ENCODE data around the gene CFAP74. TPM values are rescaled to one million over a fixed set of nuclear protein-coding genes. Genes with fewer than 3 reads are reported as not detected.

CFAP74 gene
- polyA plus RNA-seq, 4 donors = 0.06 to 2.2 TPM; not detected in 2

GRCh38 chr1:1976031-1976430 is 27.6 kb downstream of the CFAP74 start:
- peaks cover 0 to 7% (median 3%) of the 10 kb centered on the region in 3 donors for H3K27me3 ChIP-seq (ENCODE audit: control insufficient read depth in 3 of 3, insufficient read depth in 3 of 3, low read length in 3 of 3)
- no peak overlapping the region for H3K27ac ChIP-seq (ENCODE audit: low read depth in 1 of 3, low read length in 2 of 3)
- 85 to 87% (median 85%) methylated on average over 19 of the region's 19 CpGs for WGBS, 3 donors
- no peaks in the 10 kb centered on the region for H3K36me3 ChIP-seq (ENCODE audit: control insufficient read depth in 3 of 3, insufficient read depth in 2 of 3, low read depth in 1 of 3, low read length in 3 of 3)
- FAIRE-seq (no peak), DNase-seq (no peak)
- peaks cover 0 to 2% of the 10 kb centered on the region in 2 donors for H3K9me3 ChIP-seq (ENCODE audit: control insufficient read depth in 2 of 2, insufficient read depth in 1 of 2, low read depth in 1 of 2, low read length in 1 of 2)
- H3K4me1 ChIP-seq (ENCODE audit: control insufficient read depth in 3 of 3, insufficient read depth in 2 of 3, low read depth in 1 of 3, low read length in 2 of 3) = no peaks in the 10 kb centered on the region
- no peak overlapping the region for H3K4me3 ChIP-seq (ENCODE audit: low read depth in 1 of 3, low read length in 3 of 3)

DNA sequence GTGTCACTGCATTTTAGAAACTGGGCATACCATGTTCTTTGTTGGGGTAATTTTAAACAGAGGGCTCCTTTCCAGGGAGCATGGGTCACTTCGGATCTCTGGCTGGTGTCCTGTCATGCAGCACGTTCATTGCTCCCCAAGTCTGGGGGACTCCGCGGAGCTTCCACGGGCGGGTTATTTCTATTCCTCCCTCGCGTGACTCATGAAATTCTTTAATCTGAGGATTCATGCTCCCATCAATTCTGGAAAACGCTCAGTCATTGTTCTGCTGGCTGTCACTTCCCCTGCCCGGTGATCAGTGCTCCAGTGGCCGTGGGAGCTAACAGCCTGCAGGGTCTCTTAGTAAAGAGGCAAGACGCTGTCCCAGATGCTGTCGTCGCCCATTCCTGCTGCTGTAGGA is 28.1 kb downstream of the CFAP74 start:
- H3K27ac ChIP-seq (ENCODE audit: low read depth in 1 of 3, low read length in 2 of 3) = no peak overlapping the region
- 83 to 91% (median 84%) methylated on average over 14 of the region's 14 CpGs for WGBS, 3 donors
- H3K4me3 ChIP-seq (ENCODE audit: low read depth in 1 of 3, low read length in 3 of 3) = no peak overlapping the region
- no peak for DNase-seq
- peaks cover 0 to 7% (median 3%) of the 10 kb centered on the region in 3 donors for H3K27me3 ChIP-seq (ENCODE audit: control insufficient read depth in 3 of 3, insufficient read depth in 3 of 3, low read length in 3 of 3)
- FAIRE-seq = no peak
- H3K36me3 ChIP-seq (ENCODE audit: control insufficient read depth in 3 of 3, insufficient read depth in 2 of 3, low read depth in 1 of 3, low read length in 3 of 3) = no peaks in the 10 kb centered on the region
- no peaks in the 10 kb centered on the region for H3K4me1 ChIP-seq (ENCODE audit: control insufficient read depth in 3 of 3, insufficient read depth in 2 of 3, low read depth in 1 of 3, low read length in 2 of 3)
- peaks cover 0 to 2% of the 10 kb centered on the region in 2 donors for H3K9me3 ChIP-seq (ENCODE audit: control insufficient read depth in 2 of 2, insufficient read depth in 1 of 2, low read depth in 1 of 2, low read length in 1 of 2)

GRCh38 chr1:1974834-1975233 is 28.8 kb downstream of the CFAP74 start:
- Histone ChIP-seq H3K9me3 (ENCODE audit: control insufficient read depth in 2 of 2, insufficient read depth in 1 of 2, low read depth in 1 of 2, low read length in 1 of 2) (peaks cover 0 to 2% of the 10 kb centered on the region in 2 donors), H3K4me3 (ENCODE audit: low read depth in 1 of 3, low read length in 3 of 3) (no peak overlapping the region), H3K27ac (ENCODE audit: low read depth in 1 of 3, low read length in 2 of 3) (no peak overlapping the region), H3K4me1 (ENCODE audit: control insufficient read depth in 3 of 3, insufficient read depth in 2 of 3, low read depth in 1 of 3, low read length in 2 of 3) (no peaks in the 10 kb centered on the region), H3K27me3 (ENCODE audit: control insufficient read depth in 3 of 3, insufficient read depth in 3 of 3, low read length in 3 of 3) (peaks cover 0 to 7% (median 3%) of the 10 kb centered on the region in 3 donors), H3K36me3 (ENCODE audit: control insufficient read depth in 3 of 3, insufficient read depth in 2 of 3, low read depth in 1 of 3, low read length in 3 of 3) (no peaks in the 10 kb centered on the region)
- WGBS, 3 donors = 68 to 79% (median 78%) methylated on average over 22 of the region's 22 CpGs
- FAIRE-seq (no peak), DNase-seq (no peak)

- Histone ChIP-seq H3K4me3 (ENCODE audit: low read depth in 1 of 3, low read length in 3 of 3) (no peak overlapping the region), H3K36me3 (ENCODE audit: control insufficient read depth in 3 of 3, insufficient read depth in 2 of 3, low read depth in 1 of 3, low read length in 3 of 3) (no peaks in the 10 kb centered on the region), H3K9me3 (ENCODE audit: control insufficient read depth in 2 of 2, insufficient read depth in 1 of 2, low read depth in 1 of 2, low read length in 1 of 2) (peaks cover 0 to 2% of the 10 kb centered on the region in 2 donors), H3K27me3 (ENCODE audit: control insufficient read depth in 3 of 3, insufficient read depth in 3 of 3, low read length in 3 of 3) (peaks cover 0 to 7% (median 3%) of the 10 kb centered on the region in 3 donors), H3K27ac (ENCODE audit: low read depth in 1 of 3, low read length in 2 of 3) (no peak overlapping the region), H3K4me1 (ENCODE audit: control insufficient read depth in 3 of 3, insufficient read depth in 2 of 3, low read depth in 1 of 3, low read length in 2 of 3) (no peaks in the 10 kb centered on the region)
- 79 to 83% (median 81%) methylated on average over 28 to 34 of the region's 34 CpGs for WGBS, 3 donors
- DNase-seq = no peak
- FAIRE-seq = no peak
Observed at GRCh38 chr1:1973716-1974642, 29.6 kb downstream of the CFAP74 start.

GRCh38 chr1:1972976-1973715 is 30.4 kb downstream of the CFAP74 start:
- H3K27ac ChIP-seq (ENCODE audit: low read depth in 1 of 3, low read length in 2 of 3) = no peak overlapping the region
- 75 to 79% (median 77%) methylated on average over 22 of the region's 22 CpGs for WGBS, 3 donors
- no peaks in the 10 kb centered on the region for H3K4me1 ChIP-seq (ENCODE audit: control insufficient read depth in 3 of 3, insufficient read depth in 2 of 3, low read depth in 1 of 3, low read length in 2 of 3)
- peaks cover 0 to 10% (median 3%) of the 10 kb centered on the region in 3 donors for H3K27me3 ChIP-seq (ENCODE audit: control insufficient read depth in 3 of 3, insufficient read depth in 3 of 3, low read length in 3 of 3)
- FAIRE-seq (no peak), DNase-seq (no peak)
- H3K9me3 ChIP-seq (ENCODE audit: control insufficient read depth in 2 of 2, insufficient read depth in 1 of 2, low read depth in 1 of 2, low read length in 1 of 2) = peaks cover 0 to 2% of the 10 kb centered on the region in 2 donors
- H3K36me3 ChIP-seq (ENCODE audit: control insufficient read depth in 3 of 3, insufficient read depth in 2 of 3, low read depth in 1 of 3, low read length in 3 of 3) = no peaks in the 10 kb centered on the region
- no peak overlapping the region for H3K4me3 ChIP-seq (ENCODE audit: low read depth in 1 of 3, low read length in 3 of 3)

DNA sequence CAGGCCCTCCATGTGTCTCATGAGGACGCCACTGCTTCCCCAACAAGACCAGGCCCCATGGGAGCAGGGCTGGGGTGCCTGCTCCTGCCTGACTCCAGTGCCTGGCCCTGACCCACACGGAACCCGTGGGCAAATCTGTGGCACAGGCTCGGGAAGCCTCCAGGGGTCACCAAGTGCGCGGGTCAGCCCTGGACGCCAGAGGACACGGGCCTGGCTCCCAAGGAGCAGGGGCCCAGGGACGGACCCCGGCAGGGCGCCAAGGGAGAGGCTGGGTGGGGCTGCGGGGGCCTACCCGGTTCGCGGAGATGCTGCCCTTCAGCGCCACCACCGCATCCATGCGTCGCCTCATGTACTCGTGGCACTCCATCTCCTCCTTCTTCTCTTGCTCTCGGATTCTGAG is 31.9 kb downstream of the CFAP74 start:
- Histone ChIP-seq H3K36me3 (ENCODE audit: control insufficient read depth in 3 of 3, insufficient read depth in 2 of 3, low read depth in 1 of 3, low read length in 3 of 3) (no peaks in the 10 kb centered on the region), H3K27me3 (ENCODE audit: control insufficient read depth in 3 of 3, insufficient read depth in 3 of 3, low read length in 3 of 3) (peaks cover 0 to 3% (median 3%) of the 10 kb centered on the region in 3 donors), H3K9me3 (ENCODE audit: control insufficient read depth in 2 of 2, insufficient read depth in 1 of 2, low read depth in 1 of 2, low read length in 1 of 2) (peaks cover 0 to 2% of the 10 kb centered on the region in 2 donors), H3K4me3 (ENCODE audit: low read depth in 1 of 3, low read length in 3 of 3) (no peak overlapping the region), H3K4me1 (ENCODE audit: control insufficient read depth in 3 of 3, insufficient read depth in 2 of 3, low read depth in 1 of 3, low read length in 2 of 3) (no peaks in the 10 kb centered on the region), H3K27ac (ENCODE audit: low read depth in 1 of 3, low read length in 2 of 3) (no peak overlapping the region)
- DNase-seq (no peak), FAIRE-seq (no peak)
- 90 to 95% (median 91%) methylated on average over 21 of the region's 21 CpGs for WGBS, 3 donors

GRCh38 chr1:1971017-1971416 is 32.6 kb downstream of the CFAP74 start:
- no peak overlapping the region for H3K4me3 ChIP-seq (ENCODE audit: low read depth in 1 of 3, low read length in 3 of 3)
- no peaks in the 10 kb centered on the region for H3K36me3 ChIP-seq (ENCODE audit: control insufficient read depth in 3 of 3, insufficient read depth in 2 of 3, low read depth in 1 of 3, low read length in 3 of 3)
- WGBS, 3 donors = 90 to 91% (median 91%) methylated on average over 17 of the region's 17 CpGs
- H3K27me3 ChIP-seq (ENCODE audit: control insufficient read depth in 3 of 3, insufficient read depth in 3 of 3, low read length in 3 of 3) = peaks cover 0 to 7% (median 3%) of the 10 kb centered on the region in 3 donors
- DNase-seq (no peak), FAIRE-seq (no peak)
- no peak overlapping the region for H3K27ac ChIP-seq (ENCODE audit: low read depth in 1 of 3, low read length in 2 of 3)
- H3K9me3 ChIP-seq (ENCODE audit: control insufficient read depth in 2 of 2, insufficient read depth in 1 of 2, low read depth in 1 of 2, low read length in 1 of 2) = peaks cover 0 to 2% of the 10 kb centered on the region in 2 donors
- H3K4me1 ChIP-seq (ENCODE audit: control insufficient read depth in 3 of 3, insufficient read depth in 2 of 3, low read depth in 1 of 3, low read length in 2 of 3) = no peaks in the 10 kb centered on the region

GRCh38 chr1:1969953-1970716 is 33.5 kb downstream of the CFAP74 start:
- Histone ChIP-seq H3K9me3 (ENCODE audit: control insufficient read depth in 2 of 2, insufficient read depth in 1 of 2, low read depth in 1 of 2, low read length in 1 of 2) (no peaks in the 10 kb centered on the region), H3K4me3 (ENCODE audit: low read depth in 1 of 3, low read length in 3 of 3) (no peak overlapping the region), H3K4me1 (ENCODE audit: control insufficient read depth in 3 of 3, insufficient read depth in 2 of 3, low read depth in 1 of 3, low read length in 2 of 3) (no peaks in the 10 kb centered on the region), H3K27ac (ENCODE audit: low read depth in 1 of 3, low read length in 2 of 3) (no peak overlapping the region), H3K36me3 (ENCODE audit: control insufficient read depth in 3 of 3, insufficient read depth in 2 of 3, low read depth in 1 of 3, low read length in 3 of 3) (no peaks in the 10 kb centered on the region), H3K27me3 (ENCODE audit: control insufficient read depth in 3 of 3, insufficient read depth in 3 of 3, low read length in 3 of 3) (peaks cover 0 to 15% (median 3%) of the 10 kb centered on the region in 3 donors)
- FAIRE-seq = no peak
- no peak for DNase-seq
- 73 to 79% (median 78%) methylated on average over 26 to 29 of the region's 29 CpGs for WGBS, 3 donors

All from small intestine (tissue), 7 donors.